ENCODE measurements around the gene BCAP31.

The BCAP31 gene

GRCh38 chrX:153689654-153690465, 34.3 kb downstream of the BCAP31 start:
- TF ChIP-seq CTCF (conservative IDR thresholded peaks at IDR 0.05), result no peak
- peak overlapping the region; percentile 73; the same call in 1 of the 2 replicates for H3K27ac ChIP-seq

GRCh38 chrX:153688911-153689590, 35.1 kb downstream of the BCAP31 start:
- TF ChIP-seq CTCF (conservative IDR thresholded peaks at IDR 0.05), result no peak
- H3K27ac ChIP-seq, result peak overlapping the region; percentile 73

- H3K27ac ChIP-seq, result peak overlapping the region; percentile 73
- TF ChIP-seq CTCF (conservative IDR thresholded peaks at IDR 0.05), result no peak
Observed at GRCh38 chrX:153688506-153688905, 35.7 kb downstream of the BCAP31 start.

- peak overlapping the region; percentile 73; the same call in 1 of the 2 replicates for H3K27ac ChIP-seq
- TF ChIP-seq CTCF (conservative IDR thresholded peaks at IDR 0.05), result no peak
Observed at GRCh38 chrX:153688071-153688470, 36.1 kb downstream of the BCAP31 start.

- H3K27ac ChIP-seq, result peak within 1 kb of the TSS; percentile 73
- peak; percentile 29; the same call in 1 of the 2 replicates for TF ChIP-seq CTCF (conservative IDR thresholded peaks at IDR 0.05)
Observed at GRCh38 chrX:153687121-153688039, 36.8 kb downstream of the BCAP31 start, which contains the start of gene SLC6A8. Gene SLC6A8, plus strand, starts transcription at chrX:153687926. Its CDS starts 649 bp downstream, at chrX:153688575.

GRCh38 chrX:153686711-153687110, 37.5 kb downstream of the BCAP31 start:
- TF ChIP-seq CTCF (conservative IDR thresholded peaks at IDR 0.05), result no peak
- H3K27ac ChIP-seq, result no peak overlapping the region
